GM15510 (cell line): Measurements from ENCODE around the gene B4GALT2.
A peak's percentile ranks its signal among the peaks of the same experiment; 100 is the strongest.

Source experiments
- POLR2A ChIP-seq: IDR thresholded peaks from 3 replicates; pipeline ENCODE4 v1.6.1; 2011; ENCODE audit warnings: borderline replicate concordance; ENCODE audit not compliant: insufficient read length; ENCODE audit errors: extremely low read depth

B4GALT2 gene

GRCh38 chr1:43978551-43979260, at the start of gene B4GALT2:
Gene B4GALT2, plus strand, starts transcription at chr1:43979210. Its CDS starts 1,951 bp downstream, at chr1:43981161.
- TF ChIP-seq POLR2A, result peak; percentile 17

DNA sequence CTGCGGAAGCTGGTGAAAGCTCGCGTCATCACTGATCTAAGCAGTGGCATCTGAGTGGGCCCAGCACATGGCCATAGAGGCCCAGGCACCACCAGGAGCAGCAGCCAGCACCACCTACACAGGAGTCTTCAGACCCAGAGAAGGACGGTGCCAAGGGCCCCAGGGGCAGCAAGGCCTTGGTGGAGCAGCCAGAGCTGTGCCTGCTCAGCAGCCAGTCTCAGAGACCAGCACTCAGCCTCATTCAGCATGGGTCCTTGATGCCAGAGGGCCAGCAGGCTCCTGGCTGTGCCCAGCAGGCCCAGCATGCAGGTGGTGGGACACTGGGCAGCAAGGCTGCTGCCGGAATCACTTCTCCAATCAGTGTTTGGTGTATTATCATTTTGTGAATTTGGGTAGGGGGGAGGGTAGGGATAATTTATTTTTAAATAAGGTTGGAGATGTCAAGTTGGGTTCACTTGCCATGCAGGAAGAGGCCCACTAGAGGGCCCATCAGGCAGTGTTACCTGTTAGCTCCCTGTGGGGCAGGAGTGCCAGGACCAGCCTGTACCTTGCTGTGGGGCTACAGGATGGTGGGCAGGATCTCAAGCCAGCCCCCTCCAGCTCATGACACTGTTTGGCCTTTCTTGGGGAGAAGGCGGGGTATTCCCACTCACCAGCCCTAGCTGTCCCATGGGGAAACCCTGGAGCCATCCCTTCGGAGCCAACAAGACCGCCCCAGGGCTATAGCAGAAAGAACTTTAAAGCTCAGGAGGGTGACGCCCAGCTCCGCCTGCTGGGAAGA, 48.7 kb upstream of the B4GALT2 start:
- TF ChIP-seq POLR2A, result no peak

- TF ChIP-seq POLR2A, result no peak
Observed at GRCh38 chr1:43930949-43931275, 48.1 kb upstream of the B4GALT2 start.

GRCh38 chr1:43931711-43932660, 47.0 kb upstream of the B4GALT2 start:
- TF ChIP-seq POLR2A, result no peak

DNA sequence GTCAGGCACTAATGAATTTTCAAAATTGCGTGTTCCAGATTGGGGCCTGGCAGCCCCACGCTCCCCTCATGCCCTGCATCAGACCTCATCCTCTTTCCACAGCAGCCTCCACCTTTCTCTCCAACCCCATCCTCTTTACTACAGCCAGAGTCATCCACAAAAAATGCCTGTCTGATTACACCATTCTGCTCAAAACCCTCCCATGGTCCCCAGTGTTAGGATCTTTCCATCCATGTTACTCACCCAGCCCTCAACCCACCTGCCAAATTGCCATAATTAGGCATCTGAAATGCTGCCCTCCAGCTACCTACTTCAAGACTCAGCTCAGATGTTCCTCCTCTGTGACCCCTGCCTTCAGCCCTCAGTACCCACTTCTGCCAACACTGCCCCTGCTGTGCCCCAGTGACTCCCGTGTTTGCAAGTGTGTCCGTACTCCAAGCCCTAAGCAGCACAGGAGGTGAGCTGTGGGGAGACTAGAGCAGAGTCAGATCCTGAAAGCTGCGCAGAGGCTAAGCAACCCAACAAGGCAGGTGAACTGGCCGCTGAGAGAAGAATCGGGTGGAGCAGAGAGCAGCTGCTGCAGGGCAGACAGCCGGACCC, 46.1 kb upstream of the B4GALT2 start:
- TF ChIP-seq POLR2A, result no peak

- no peak for TF ChIP-seq POLR2A
Observed at GRCh38 chr1:43933386-43934100, 45.5 kb upstream of the B4GALT2 start, which contains the start of gene ARTN. Gene ARTN, plus strand, starts transcription at chr1:43933801. Its CDS starts 1,856 bp downstream, at chr1:43935657.

- TF ChIP-seq POLR2A, result no peak
Observed at GRCh38 chr1:43934101-43934985, 44.7 kb upstream of the B4GALT2 start.

- no peak for TF ChIP-seq POLR2A
Observed at GRCh38 chr1:43934986-43935324, 44.1 kb upstream of the B4GALT2 start.

- TF ChIP-seq POLR2A, result no peak
Observed at GRCh38 chr1:43935711-43936427, 43.1 kb upstream of the B4GALT2 start.

- no peak for TF ChIP-seq POLR2A
Observed at GRCh38 chr1:43936431-43937151, 42.4 kb upstream of the B4GALT2 start.

DNA sequence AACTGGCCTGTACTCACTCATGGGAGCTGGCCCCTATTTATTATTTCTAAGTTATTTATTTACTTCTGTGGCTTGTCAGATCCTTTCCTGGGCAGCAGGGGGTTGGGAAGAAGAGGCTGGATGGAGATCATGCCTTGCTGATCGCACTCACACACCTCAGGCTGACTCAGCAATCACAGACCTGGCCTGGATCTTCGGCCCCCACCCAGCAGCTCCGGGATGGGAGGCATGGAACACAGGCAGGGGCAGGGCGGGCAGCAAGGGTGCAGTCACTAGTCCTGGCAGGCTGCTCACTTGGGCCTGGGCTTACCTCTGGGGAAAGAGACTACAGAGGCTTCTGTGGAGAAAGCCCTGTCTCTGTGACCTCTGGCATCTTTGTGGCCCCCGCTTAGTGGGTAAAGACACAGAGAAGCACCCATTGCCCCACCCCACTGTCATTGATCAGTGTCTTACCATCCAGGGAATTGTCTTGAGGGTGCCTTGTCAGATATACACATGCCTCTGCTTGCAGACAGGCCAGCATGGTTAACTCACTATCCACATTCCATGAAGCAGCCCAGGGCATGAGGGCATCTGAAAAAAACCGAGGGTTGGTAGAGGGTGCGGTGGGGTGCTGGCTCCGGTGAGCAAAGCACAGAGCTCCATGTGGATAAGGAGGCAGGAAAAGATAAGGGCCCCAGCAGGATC, 41.7 kb upstream of the B4GALT2 start:
- no peak for TF ChIP-seq POLR2A
